GM23338 (cell line): ENCODE data around the gene HTR1B. TPM values are rescaled to one million over a fixed set of nuclear protein-coding genes. Genes with fewer than 3 reads are reported as not detected.

Experiments used
- ATAC-seq: fragments of 200-7000 bp; cut with Tn5 transposase; 3 replicates; pipeline ENCODE4 v1.9.1; 2020
- DNase-seq: peaks from one replicate; pipeline ENCODE4 v3.0.0-alpha.2; 2015; ENCODE audit warnings: low spot score
- H2AFZ ChIP-seq: fragments of 200-600 bp; sonication (generic); 2 replicates; pipeline ENCODE4 v1.8.0; 2016; ENCODE audit warnings: antibody characterized with exemption, mild to moderate bottlenecking, moderate library complexity
- H3F3A ChIP-seq: fragments of 200-600 bp; sonication (generic); replicated peaks from 2 replicates; pipeline ENCODE4 v1.8.0; 2017; ENCODE audit warnings: antibody characterized with exemption, mixed run types, low read depth
- H3K27ac ChIP-seq: fragments of 200-600 bp; sonication (generic); 2 replicates; pipeline ENCODE4 v1.6.1; 2016; ENCODE audit warnings: low read depth
- H3K27me3 ChIP-seq: fragments of 200-600 bp; sonication (generic); 2 replicates; pipeline ENCODE4 v1.8.0; 2016; ENCODE audit warnings: mild to moderate bottlenecking, mixed run types, moderate library complexity; ENCODE audit not compliant: insufficient read depth
- H3K36me3 ChIP-seq: fragments of 200-600 bp; sonication (generic); 2 replicates; pipeline ENCODE4 v1.8.0; 2016; ENCODE audit warnings: mild to moderate bottlenecking; ENCODE audit not compliant: insufficient read depth
- H3K4me1 ChIP-seq: fragments of 200-600 bp; sonication (generic); 2 replicates; pipeline ENCODE4 v1.8.0; 2016; ENCODE audit warnings: mild to moderate bottlenecking, moderate library complexity; ENCODE audit not compliant: insufficient read depth
- H3K4me2 ChIP-seq: fragments of 200-600 bp; sonication (generic); 2 replicates; pipeline ENCODE4 v1.7.1; 2017; ENCODE audit warnings: mixed run types
- H3K4me3 ChIP-seq: fragments of 200-600 bp; sonication (generic); 2 replicates; pipeline ENCODE4 v1.6.1; 2016; ENCODE audit warnings: mixed run types
- H3K79me2 ChIP-seq: fragments of 200-600 bp; sonication (generic); replicated peaks from 2 replicates; pipeline ENCODE4 v1.8.0; 2017; ENCODE audit warnings: mild to moderate bottlenecking; ENCODE audit not compliant: insufficient read depth
- H3K9me2 ChIP-seq: fragments of 200-600 bp; sonication (generic); 2 replicates; pipeline ENCODE4 v1.8.0; 2017; ENCODE audit not compliant: insufficient read depth
- H4K20me1 ChIP-seq: fragments of 200-600 bp; sonication (generic); replicated peaks from 2 replicates; pipeline ENCODE4 v1.8.0; 2017; ENCODE audit warnings: mild to moderate bottlenecking; ENCODE audit not compliant: insufficient read depth
- H3K27ac Mint-ChIP-seq: 2 replicates; pipeline ENCODE4 v1.8.0; 2020; ENCODE audit warnings: inconsistent platforms, mild to moderate bottlenecking, moderate library complexity, mixed read lengths
- H3K27me3 Mint-ChIP-seq: 3 replicates; pipeline ENCODE4 v1.8.0; 2022; ENCODE audit warnings: low read depth, mild to moderate bottlenecking, moderate library complexity, mixed read lengths, inconsistent platforms; ENCODE audit not compliant: insufficient read depth, poor library complexity
- H3K36me3 Mint-ChIP-seq: 3 replicates; pipeline ENCODE4 v1.8.0; 2021; ENCODE audit warnings: low read depth, mild to moderate bottlenecking, inconsistent platforms, moderate library complexity, mixed read lengths
- H3K4me1 Mint-ChIP-seq: 3 replicates; pipeline ENCODE4 v1.8.0; 2020; ENCODE audit warnings: mild to moderate bottlenecking, inconsistent platforms, mixed read lengths
- H3K4me3 Mint-ChIP-seq: 3 replicates; pipeline ENCODE4 v1.8.0; 2021; ENCODE audit warnings: moderate library complexity, mild to moderate bottlenecking, inconsistent platforms, mixed read lengths
- H3K9me3 Mint-ChIP-seq: 3 replicates; pipeline ENCODE4 v1.8.0; 2020; ENCODE audit warnings: moderate library complexity, mild to moderate bottlenecking, inconsistent platforms, mixed read lengths
- CREB1 ChIP-seq: fragments of 250-450 bp; sonication (Bioruptor Pico); IDR thresholded peaks from 2 replicates; pipeline ENCODE4 v1.5.0; 2020; ENCODE audit warnings: low read depth, mild to moderate bottlenecking, moderate library complexity
- EZH2 ChIP-seq: fragments of 200-600 bp; sonication (generic); IDR thresholded peaks from one replicate; pipeline ENCODE4 v1.8.0; 2017; ENCODE audit warnings: antibody characterized with exemption, mild to moderate bottlenecking, low read depth; ENCODE audit not compliant: unreplicated experiment
- EZH2phosphoT487 ChIP-seq: fragments of 200-600 bp; sonication (generic); IDR thresholded peaks from one replicate; pipeline ENCODE4 v1.8.1; 2018; ENCODE audit warnings: antibody characterized with exemption; ENCODE audit not compliant: unreplicated experiment
- JUNB ChIP-seq: IDR thresholded peaks from one replicate; pipeline ENCODE4 v1.6.1; 2016; ENCODE audit warnings: antibody characterized with exemption; ENCODE audit not compliant: unreplicated experiment
- NANOG ChIP-seq: IDR thresholded peaks from 2 replicates; pipeline ENCODE4 v1.6.1; 2016; ENCODE audit warnings: antibody characterized with exemption, borderline replicate concordance
- POLR2AphosphoS5 ChIP-seq: IDR thresholded peaks from 2 replicates; pipeline ENCODE4 v1.6.1; 2016; ENCODE audit warnings: antibody characterized with exemption, low read depth
- STAT1 ChIP-seq: IDR thresholded peaks from one replicate; pipeline ENCODE4 v1.6.1; 2016; ENCODE audit warnings: antibody characterized with exemption; ENCODE audit not compliant: unreplicated experiment
- ZNF114 ChIP-seq: fragments of 250-450 bp; sonication (Bioruptor Pico); IDR thresholded peaks from 2 replicates; pipeline ENCODE4 v1.5.0; 2020; ENCODE audit warnings: mild to moderate bottlenecking, moderate library complexity
- ZNF331 ChIP-seq: fragments of 250-450 bp; sonication (Bioruptor Pico); IDR thresholded peaks from 2 replicates; pipeline ENCODE4 v1.5.0; 2020; ENCODE audit warnings: low read depth, mild to moderate bottlenecking, moderate library complexity
- polyA plus RNA-seq: library from polyadenylated mRNA; unstranded; fragments of >200 nt; fragmentation: Nextera tagmentation; extraction: Ambion mirVana; gene quantifications from 2 replicates; pipeline ENCODE4 v1.2.1, GENCODE V29; 2016
- total RNA-seq: library from RNA; depleted of rRNA; stranded (reverse); fragments of >200 nt; shearing (Covaris generic); gene quantifications from 2 replicates; pipeline ENCODE4 v1.2.3, GENCODE V29; 2014
- TF ChIP-seq, protein P1 (sequence below): fragments of 250-450 bp; sonication (Bioruptor Pico); IDR thresholded peaks from 2 replicates; pipeline ENCODE4 v1.5.0; 2020; ENCODE audit warnings: mild to moderate bottlenecking, moderate library complexity
- TF ChIP-seq, protein P2 (sequence below): IDR thresholded peaks from 2 replicates; pipeline ENCODE4 v1.6.1; 2016; ENCODE audit warnings: antibody characterized with exemption
- TF ChIP-seq, protein P3 (sequence below), 2 experiments: fragments of 200-600 bp in 1 of 2; sonication (generic) in 1 of 2; conservative IDR thresholded peaks; 2 replicates each; pipeline versions ENCODE4 v1.5.1 to v1.6.1; 2016 to 2017; ENCODE audit warnings: antibody characterized with exemption in 2 of 2, low read depth in 2 of 2, mild to moderate bottlenecking in 2 of 2, moderate library complexity in 1 of 2
- TF ChIP-seq, protein P4 (sequence below): IDR thresholded peaks from one replicate; pipeline ENCODE4 v1.6.1; 2018; ENCODE audit warnings: antibody characterized with exemption; ENCODE audit not compliant: unreplicated experiment

The HTR1B gene
- total and polyA plus RNA-seq, 2 experiments from 2014 or later, result 0.19 to 0.21 TPM

DNA sequence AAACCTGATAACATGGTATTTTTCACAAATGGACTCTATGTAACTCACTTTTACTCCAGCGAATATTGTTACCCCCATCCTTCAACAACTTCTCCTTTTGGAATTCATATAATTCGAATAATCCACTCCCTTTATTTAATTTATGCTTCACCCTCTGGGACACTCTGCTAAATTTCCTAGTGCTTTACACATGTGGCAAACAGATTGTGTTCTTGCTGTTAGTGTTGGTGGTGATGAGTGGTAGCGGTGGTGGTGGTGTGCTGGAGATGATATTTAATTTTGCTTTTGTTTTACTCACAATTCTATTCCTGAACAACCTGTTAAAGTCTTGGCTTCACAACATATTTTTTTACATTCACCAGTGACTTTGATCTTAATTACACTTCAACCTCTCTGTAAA is 32.8 kb downstream of the HTR1B start:
- H2AFZ ChIP-seq, result no peak overlapping the region
- no peaks in the 10 kb centered on the region for H3K79me2 ChIP-seq
- no peak overlapping the region for H3K4me2 ChIP-seq
- ATAC-seq (no peak), DNase-seq (no peak)
- H3K4me3 ChIP-seq, result no peak overlapping the region
- Mint-ChIP-seq H3K9me3 (no peaks in the 10 kb centered on the region), H3K4me3 (no peak overlapping the region), H3K27ac (no peak overlapping the region), H3K4me1 (peaks cover 13% of the 10 kb centered on the region), H3K27me3 (no peaks in the 10 kb centered on the region), H3K36me3 (no peaks in the 10 kb centered on the region)
- no peaks in the 10 kb centered on the region for H4K20me1 ChIP-seq
- no peaks in the 10 kb centered on the region for H3K27me3 ChIP-seq
- H3K9me2 ChIP-seq, result no peaks in the 10 kb centered on the region
- H3K27ac ChIP-seq, result no peak overlapping the region
- no peak for TF ChIP-seq STAT1
- TF ChIP-seq, protein P1, sequence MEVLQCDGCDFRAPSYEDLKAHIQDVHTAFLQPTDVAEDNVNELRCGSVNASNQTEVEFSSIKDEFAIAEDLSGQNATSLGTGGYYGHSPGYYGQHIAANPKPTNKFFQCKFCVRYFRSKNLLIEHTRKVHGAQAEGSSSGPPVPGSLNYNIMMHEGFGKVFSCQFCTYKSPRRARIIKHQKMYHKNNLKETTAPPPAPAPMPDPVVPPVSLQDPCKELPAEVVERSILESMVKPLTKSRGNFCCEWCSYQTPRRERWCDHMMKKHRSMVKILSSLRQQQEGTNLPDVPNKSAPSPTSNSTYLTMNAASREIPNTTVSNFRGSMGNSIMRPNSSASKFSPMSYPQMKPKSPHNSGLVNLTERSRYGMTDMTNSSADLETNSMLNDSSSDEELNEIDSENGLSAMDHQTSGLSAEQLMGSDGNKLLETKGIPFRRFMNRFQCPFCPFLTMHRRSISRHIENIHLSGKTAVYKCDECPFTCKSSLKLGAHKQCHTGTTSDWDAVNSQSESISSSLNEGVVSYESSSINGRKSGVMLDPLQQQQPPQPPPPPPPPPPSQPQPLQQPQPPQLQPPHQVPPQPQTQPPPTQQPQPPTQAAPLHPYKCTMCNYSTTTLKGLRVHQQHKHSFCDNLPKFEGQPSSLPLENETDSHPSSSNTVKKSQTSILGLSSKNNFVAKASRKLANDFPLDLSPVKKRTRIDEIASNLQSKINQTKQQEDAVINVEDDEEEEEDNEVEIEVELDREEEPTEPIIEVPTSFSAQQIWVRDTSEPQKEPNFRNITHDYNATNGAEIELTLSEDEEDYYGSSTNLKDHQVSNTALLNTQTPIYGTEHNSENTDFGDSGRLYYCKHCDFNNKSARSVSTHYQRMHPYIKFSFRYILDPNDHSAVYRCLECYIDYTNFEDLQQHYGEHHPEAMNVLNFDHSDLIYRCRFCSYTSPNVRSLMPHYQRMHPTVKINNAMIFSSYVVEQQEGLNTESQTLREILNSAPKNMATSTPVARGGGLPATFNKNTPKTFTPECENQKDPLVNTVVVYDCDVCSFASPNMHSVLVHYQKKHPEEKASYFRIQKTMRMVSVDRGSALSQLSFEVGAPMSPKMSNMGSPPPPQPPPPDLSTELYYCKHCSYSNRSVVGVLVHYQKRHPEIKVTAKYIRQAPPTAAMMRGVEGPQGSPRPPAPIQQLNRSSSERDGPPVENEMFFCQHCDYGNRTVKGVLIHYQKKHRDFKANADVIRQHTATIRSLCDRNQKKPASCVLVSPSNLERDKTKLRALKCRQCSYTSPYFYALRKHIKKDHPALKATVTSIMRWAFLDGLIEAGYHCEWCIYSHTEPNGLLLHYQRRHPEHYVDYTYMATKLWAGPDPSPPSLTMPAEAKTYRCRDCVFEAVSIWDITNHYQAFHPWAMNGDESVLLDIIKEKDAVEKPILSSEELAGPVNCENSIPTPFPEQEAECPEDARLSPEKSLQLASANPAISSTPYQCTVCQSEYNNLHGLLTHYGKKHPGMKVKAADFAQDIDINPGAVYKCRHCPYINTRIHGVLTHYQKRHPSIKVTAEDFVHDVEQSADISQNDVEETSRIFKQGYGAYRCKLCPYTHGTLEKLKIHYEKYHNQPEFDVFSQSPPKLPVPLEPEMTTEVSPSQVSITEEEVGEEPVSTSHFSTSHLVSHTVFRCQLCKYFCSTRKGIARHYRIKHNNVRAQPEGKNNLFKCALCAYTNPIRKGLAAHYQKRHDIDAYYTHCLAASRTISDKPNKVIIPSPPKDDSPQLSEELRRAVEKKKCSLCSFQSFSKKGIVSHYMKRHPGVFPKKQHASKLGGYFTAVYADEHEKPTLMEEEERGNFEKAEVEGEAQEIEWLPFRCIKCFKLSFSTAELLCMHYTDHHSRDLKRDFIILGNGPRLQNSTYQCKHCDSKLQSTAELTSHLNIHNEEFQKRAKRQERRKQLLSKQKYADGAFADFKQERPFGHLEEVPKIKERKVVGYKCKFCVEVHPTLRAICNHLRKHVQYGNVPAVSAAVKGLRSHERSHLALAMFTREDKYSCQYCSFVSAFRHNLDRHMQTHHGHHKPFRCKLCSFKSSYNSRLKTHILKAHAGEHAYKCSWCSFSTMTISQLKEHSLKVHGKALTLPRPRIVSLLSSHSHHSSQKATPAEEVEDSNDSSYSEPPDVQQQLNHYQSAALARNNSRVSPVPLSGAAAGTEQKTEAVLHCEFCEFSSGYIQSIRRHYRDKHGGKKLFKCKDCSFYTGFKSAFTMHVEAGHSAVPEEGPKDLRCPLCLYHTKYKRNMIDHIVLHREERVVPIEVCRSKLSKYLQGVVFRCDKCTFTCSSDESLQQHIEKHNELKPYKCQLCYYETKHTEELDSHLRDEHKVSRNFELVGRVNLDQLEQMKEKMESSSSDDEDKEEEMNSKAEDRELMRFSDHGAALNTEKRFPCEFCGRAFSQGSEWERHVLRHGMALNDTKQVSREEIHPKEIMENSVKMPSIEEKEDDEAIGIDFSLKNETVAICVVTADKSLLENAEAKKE (CRISPR knock-in tag), result no peak
- TF ChIP-seq, protein P2, sequence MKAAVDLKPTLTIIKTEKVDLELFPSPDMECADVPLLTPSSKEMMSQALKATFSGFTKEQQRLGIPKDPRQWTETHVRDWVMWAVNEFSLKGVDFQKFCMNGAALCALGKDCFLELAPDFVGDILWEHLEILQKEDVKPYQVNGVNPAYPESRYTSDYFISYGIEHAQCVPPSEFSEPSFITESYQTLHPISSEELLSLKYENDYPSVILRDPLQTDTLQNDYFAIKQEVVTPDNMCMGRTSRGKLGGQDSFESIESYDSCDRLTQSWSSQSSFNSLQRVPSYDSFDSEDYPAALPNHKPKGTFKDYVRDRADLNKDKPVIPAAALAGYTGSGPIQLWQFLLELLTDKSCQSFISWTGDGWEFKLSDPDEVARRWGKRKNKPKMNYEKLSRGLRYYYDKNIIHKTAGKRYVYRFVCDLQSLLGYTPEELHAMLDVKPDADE, result no peak
- no peak for TF ChIP-seq POLR2AphosphoS5
- no peak for TF ChIP-seq CREB1 (CRISPR knock-in tag)
- TF ChIP-seq EZH2, result no peak
- TF ChIP-seq, protein P3, sequence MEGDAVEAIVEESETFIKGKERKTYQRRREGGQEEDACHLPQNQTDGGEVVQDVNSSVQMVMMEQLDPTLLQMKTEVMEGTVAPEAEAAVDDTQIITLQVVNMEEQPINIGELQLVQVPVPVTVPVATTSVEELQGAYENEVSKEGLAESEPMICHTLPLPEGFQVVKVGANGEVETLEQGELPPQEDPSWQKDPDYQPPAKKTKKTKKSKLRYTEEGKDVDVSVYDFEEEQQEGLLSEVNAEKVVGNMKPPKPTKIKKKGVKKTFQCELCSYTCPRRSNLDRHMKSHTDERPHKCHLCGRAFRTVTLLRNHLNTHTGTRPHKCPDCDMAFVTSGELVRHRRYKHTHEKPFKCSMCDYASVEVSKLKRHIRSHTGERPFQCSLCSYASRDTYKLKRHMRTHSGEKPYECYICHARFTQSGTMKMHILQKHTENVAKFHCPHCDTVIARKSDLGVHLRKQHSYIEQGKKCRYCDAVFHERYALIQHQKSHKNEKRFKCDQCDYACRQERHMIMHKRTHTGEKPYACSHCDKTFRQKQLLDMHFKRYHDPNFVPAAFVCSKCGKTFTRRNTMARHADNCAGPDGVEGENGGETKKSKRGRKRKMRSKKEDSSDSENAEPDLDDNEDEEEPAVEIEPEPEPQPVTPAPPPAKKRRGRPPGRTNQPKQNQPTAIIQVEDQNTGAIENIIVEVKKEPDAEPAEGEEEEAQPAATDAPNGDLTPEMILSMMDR (conservative IDR thresholded peaks at IDR 0.05; ENCODE audit: low read depth in 2 of 2), result no peak
- TF ChIP-seq ZNF331 (CRISPR knock-in tag), result no peak
- TF ChIP-seq, protein P4, sequence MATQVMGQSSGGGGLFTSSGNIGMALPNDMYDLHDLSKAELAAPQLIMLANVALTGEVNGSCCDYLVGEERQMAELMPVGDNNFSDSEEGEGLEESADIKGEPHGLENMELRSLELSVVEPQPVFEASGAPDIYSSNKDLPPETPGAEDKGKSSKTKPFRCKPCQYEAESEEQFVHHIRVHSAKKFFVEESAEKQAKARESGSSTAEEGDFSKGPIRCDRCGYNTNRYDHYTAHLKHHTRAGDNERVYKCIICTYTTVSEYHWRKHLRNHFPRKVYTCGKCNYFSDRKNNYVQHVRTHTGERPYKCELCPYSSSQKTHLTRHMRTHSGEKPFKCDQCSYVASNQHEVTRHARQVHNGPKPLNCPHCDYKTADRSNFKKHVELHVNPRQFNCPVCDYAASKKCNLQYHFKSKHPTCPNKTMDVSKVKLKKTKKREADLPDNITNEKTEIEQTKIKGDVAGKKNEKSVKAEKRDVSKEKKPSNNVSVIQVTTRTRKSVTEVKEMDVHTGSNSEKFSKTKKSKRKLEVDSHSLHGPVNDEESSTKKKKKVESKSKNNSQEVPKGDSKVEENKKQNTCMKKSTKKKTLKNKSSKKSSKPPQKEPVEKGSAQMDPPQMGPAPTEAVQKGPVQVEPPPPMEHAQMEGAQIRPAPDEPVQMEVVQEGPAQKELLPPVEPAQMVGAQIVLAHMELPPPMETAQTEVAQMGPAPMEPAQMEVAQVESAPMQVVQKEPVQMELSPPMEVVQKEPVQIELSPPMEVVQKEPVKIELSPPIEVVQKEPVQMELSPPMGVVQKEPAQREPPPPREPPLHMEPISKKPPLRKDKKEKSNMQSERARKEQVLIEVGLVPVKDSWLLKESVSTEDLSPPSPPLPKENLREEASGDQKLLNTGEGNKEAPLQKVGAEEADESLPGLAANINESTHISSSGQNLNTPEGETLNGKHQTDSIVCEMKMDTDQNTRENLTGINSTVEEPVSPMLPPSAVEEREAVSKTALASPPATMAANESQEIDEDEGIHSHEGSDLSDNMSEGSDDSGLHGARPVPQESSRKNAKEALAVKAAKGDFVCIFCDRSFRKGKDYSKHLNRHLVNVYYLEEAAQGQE, result no peak
- TF ChIP-seq JUNB, result no peak
- TF ChIP-seq NANOG, result no peak
- TF ChIP-seq EZH2phosphoT487, result no peak
- no peak for TF ChIP-seq ZNF114 (CRISPR knock-in tag)
- H3F3A ChIP-seq, result no peaks in the 10 kb centered on the region
- no peaks in the 10 kb centered on the region for H3K36me3 ChIP-seq
- H3K4me1 ChIP-seq, result no peaks in the 10 kb centered on the region
